Neuronal stem cell (in vitro differentiated cells): Measurements from ENCODE around the gene VRK1.

ENCODE experiments used
- DNase-seq: peaks from one replicate; pipeline ENCODE4 v3.0.0-alpha.2; 2013; ENCODE audit warnings: low spot score
- H2AFZ ChIP-seq: one replicate; pipeline ENCODE4 v1.6.1; 2013; ENCODE audit warnings: mild to moderate bottlenecking, low read length, inconsistent platforms
- H2AK5ac ChIP-seq: 2 replicates; pipeline ENCODE4 v1.6.1; 2013; ENCODE audit warnings: low read depth, mild to moderate bottlenecking, inconsistent platforms, low read length, moderate library complexity, mixed read lengths
- H2BK120ac ChIP-seq: 2 replicates; pipeline ENCODE4 v1.6.1; 2013; ENCODE audit warnings: low read depth, mild to moderate bottlenecking, inconsistent platforms, low read length, moderate library complexity, mixed read lengths
- H2BK12ac ChIP-seq: one replicate; pipeline ENCODE4 v1.6.1; 2013; ENCODE audit warnings: low read length, inconsistent platforms
- H2BK15ac ChIP-seq: 2 replicates; pipeline ENCODE4 v1.6.1; 2013; ENCODE audit warnings: mild to moderate bottlenecking, low read length, inconsistent platforms, mixed read lengths
- H2BK5ac ChIP-seq: one replicate; pipeline ENCODE4 v1.6.1; 2013; ENCODE audit warnings: inconsistent platforms, mild to moderate bottlenecking, low read length, moderate library complexity
- H3K14ac ChIP-seq: one replicate; pipeline ENCODE4 v1.6.1; 2013; ENCODE audit warnings: low read length, inconsistent platforms
- H3K18ac ChIP-seq: 2 replicates; pipeline ENCODE4 v1.6.1; 2013; ENCODE audit warnings: low read length, inconsistent platforms
- H3K23ac ChIP-seq: 2 replicates; pipeline ENCODE4 v1.6.1; 2013; ENCODE audit warnings: low read depth, mild to moderate bottlenecking, mixed read lengths, low read length, inconsistent platforms; ENCODE audit not compliant: poor library complexity
- H3K27ac ChIP-seq: replicated peaks from 3 replicates; pipeline ENCODE4 v1.5.1; 2013; ENCODE audit warnings: low read length, inconsistent platforms
- H3K27me3 ChIP-seq, 3 experiments: 2 replicates each; pipeline ENCODE4 v1.6.1; 2013; ENCODE audit warnings: low read length in 3 of 3, mild to moderate bottlenecking in 2 of 3, inconsistent platforms in 1 of 3, low read depth in 1 of 3, mixed read lengths in 1 of 3, moderate library complexity in 1 of 3; ENCODE audit not compliant: control insufficient read depth in 3 of 3, insufficient read depth in 3 of 3
- H3K36me3 ChIP-seq, 2 donors: replicated peaks in 1 of 2; 2 replicates each; pipeline ENCODE4 v1.6.1; 2013; ENCODE audit warnings: low read length in 2 of 2; ENCODE audit not compliant: control insufficient read depth in 2 of 2, insufficient read depth in 2 of 2
- H3K4ac ChIP-seq: 2 replicates; pipeline ENCODE4 v1.6.1; 2013; ENCODE audit warnings: inconsistent platforms, mild to moderate bottlenecking, low read length, moderate library complexity
- H3K4me1 ChIP-seq, 2 donors: 1 replicate in 1 of 2; 2 replicates in 1 of 2; pipeline ENCODE4 v1.6.1; 2013; ENCODE audit warnings: low read length in 2 of 2, low read depth in 1 of 2; ENCODE audit not compliant: control insufficient read depth in 2 of 2, insufficient read depth in 1 of 2
- H3K4me2 ChIP-seq: one replicate; pipeline ENCODE4 v1.6.1; 2013; ENCODE audit warnings: mild to moderate bottlenecking, low read length, inconsistent platforms; ENCODE audit not compliant: insufficient read depth, poor library complexity, severe bottlenecking
- H3K4me3 ChIP-seq, 2 donors: 2 replicates each; pipeline ENCODE4 v1.5.1; 2013; ENCODE audit warnings: low read length in 2 of 2, mild to moderate bottlenecking in 2 of 2, inconsistent platforms in 1 of 2, moderate library complexity in 1 of 2
- H3K79me1 ChIP-seq: one replicate; pipeline ENCODE4 v1.6.1; 2013; ENCODE audit warnings: low read depth, mild to moderate bottlenecking, inconsistent platforms, low read length, moderate library complexity
- H3K9ac ChIP-seq: one replicate; pipeline ENCODE4 v1.6.1; 2013; ENCODE audit warnings: mild to moderate bottlenecking, low read depth, low read length, inconsistent platforms; ENCODE audit not compliant: poor library complexity
- H3K9me3 ChIP-seq, 2 donors: replicated peaks in 1 of 2; 2 replicates each; pipeline versions ENCODE3 to v1.6.1; 2013; ENCODE audit warnings: low read length in 2 of 2, mild to moderate bottlenecking in 2 of 2, inconsistent platforms in 1 of 2, low read depth in 1 of 2, mixed read lengths in 1 of 2, moderate library complexity in 1 of 2; ENCODE audit not compliant: control insufficient read depth in 2 of 2, insufficient read depth in 1 of 2
- H4K8ac ChIP-seq: one replicate; pipeline ENCODE4 v1.6.1; 2013; ENCODE audit warnings: low read depth, mild to moderate bottlenecking, inconsistent platforms, low read length, moderate library complexity
- H4K91ac ChIP-seq: one replicate; pipeline ENCODE4 v1.6.1; 2013; ENCODE audit warnings: low read length, low read depth, mild to moderate bottlenecking, inconsistent platforms; ENCODE audit not compliant: poor library complexity
- WGBS, 2 donors: extraction: QIAGEN DNeasy Blood & Tissue Kit; methylation state at CpG; one replicate each; pipeline ENCODE4 v1.1.7; 2013; ENCODE audit warnings: missing lambda C conversion rate in 2 of 2, mixed read lengths in 1 of 2; ENCODE audit not compliant: insufficient read length in 2 of 2, insufficient replicate concordance in 1 of 2; ENCODE audit errors: extremely low coverage in 2 of 2; 5-methylcytosine and 5-hydroxymethylcytosine counted together

Gene VRK1

DNA sequence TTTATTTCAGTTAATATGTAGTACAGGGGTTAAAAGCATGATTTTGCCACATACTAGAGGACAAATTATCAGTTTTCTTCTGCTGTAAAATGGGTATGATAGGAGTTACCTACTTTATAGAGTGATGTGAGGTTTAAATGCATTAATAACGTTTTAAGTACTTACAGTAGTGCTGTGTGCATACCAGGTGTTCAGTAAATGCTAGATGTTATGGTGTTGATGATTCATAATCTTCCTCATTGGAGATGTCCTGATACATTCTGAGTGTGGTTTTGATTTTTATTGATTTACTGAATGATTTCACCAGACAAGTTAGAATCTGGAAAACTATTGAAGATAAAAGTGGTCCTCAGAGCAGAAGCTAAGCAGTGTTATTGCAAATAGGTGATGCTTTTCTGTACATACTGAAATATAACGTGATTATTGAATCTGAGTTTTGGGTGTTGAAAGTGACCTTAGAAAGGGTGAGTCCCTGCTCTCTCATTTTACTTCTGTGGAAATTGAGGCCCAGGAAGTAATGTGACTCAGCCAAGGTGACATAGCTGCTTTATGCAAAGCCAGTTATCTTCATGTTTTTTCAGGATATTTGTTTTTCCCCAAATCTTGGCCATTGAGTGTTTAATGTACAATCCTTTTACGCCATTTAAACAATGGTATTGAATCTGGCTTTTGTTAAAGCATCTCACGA, 54.7 kb downstream of the VRK1 start:
- no peak overlapping the region for H3K4me3 ChIP-seq
- no peak overlapping the region for H3K4me2 ChIP-seq
- no peak overlapping the region for H4K8ac ChIP-seq
- H3K14ac ChIP-seq, result no peak overlapping the region
- no peak overlapping the region for H3K4ac ChIP-seq
- no CpG with 5 or more reads among the region's 4 CpGs for WGBS, 2 donors
- no peaks in the 10 kb centered on the region for H3K9me3 ChIP-seq
- H3K18ac ChIP-seq, result no peak overlapping the region
- H3K4me1 ChIP-seq, result peaks cover 0 to 4% of the 10 kb centered on the region in 2 donors
- no peak for DNase-seq
- H3K9ac ChIP-seq, result no peak overlapping the region
- no peak overlapping the region for H2BK120ac ChIP-seq
- no peaks in the 10 kb centered on the region for H3K79me1 ChIP-seq
- H3K27me3 ChIP-seq, result no peaks in the 10 kb centered on the region
- H2BK15ac ChIP-seq, result no peak overlapping the region
- no peak overlapping the region for H3K27ac ChIP-seq
- no peak overlapping the region for H2BK5ac ChIP-seq
- peaks cover 9 to 94% of the 10 kb centered on the region in 2 donors for H3K36me3 ChIP-seq
- H3K23ac ChIP-seq, result no peak overlapping the region
- H4K91ac ChIP-seq, result no peak overlapping the region
- H2BK12ac ChIP-seq, result no peak overlapping the region
- H2AFZ ChIP-seq, result no peak overlapping the region
- no peak overlapping the region for H2AK5ac ChIP-seq

DNA sequence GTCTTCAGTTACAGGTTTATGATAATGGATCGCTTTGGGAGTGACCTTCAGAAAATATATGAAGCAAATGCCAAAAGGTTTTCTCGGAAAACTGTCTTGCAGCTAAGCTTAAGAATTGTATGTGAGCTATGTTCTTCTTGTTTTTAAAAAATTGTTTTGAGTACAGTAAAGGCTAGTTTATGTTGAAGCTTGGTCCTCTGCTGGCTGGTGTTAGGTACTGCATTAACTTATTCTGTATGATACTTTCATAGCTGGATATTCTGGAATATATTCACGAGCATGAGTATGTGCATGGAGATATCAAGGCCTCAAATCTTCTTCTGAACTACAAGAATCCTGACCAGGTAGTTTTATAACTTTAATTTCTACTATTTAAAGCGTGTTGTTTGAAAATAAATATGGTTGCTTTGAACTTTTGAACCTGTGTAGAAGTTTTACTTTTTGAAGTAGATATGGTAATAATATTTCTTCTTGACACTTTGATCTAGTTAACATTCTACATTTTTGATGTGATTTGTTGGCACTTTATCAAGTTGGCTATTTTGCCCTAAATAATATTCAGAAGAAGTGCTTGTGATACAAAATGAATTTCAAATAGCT, 55.7 kb downstream of the VRK1 start:
- Histone ChIP-seq H2BK15ac (no peak overlapping the region), H3K18ac (no peak overlapping the region), H3K4me3 (no peak overlapping the region), H3K27ac (no peak overlapping the region), H2BK12ac (no peak overlapping the region), H4K91ac (no peak overlapping the region), H3K36me3 (peaks cover 10 to 94% of the 10 kb centered on the region in 2 donors), H2AK5ac (no peak overlapping the region), H3K9ac (no peak overlapping the region), H3K14ac (no peak overlapping the region), H3K4me1 (peaks cover 0 to 1% of the 10 kb centered on the region in 2 donors), H3K23ac (no peak overlapping the region), H4K8ac (no peak overlapping the region), H3K9me3 (no peaks in the 10 kb centered on the region), H3K27me3 (no peaks in the 10 kb centered on the region), H3K79me1 (no peaks in the 10 kb centered on the region), H3K4me2 (no peak overlapping the region), H2BK120ac (no peak overlapping the region), H2AFZ (no peak overlapping the region), H2BK5ac (no peak overlapping the region), H3K4ac (no peak overlapping the region)
- DNase-seq, result no peak
- WGBS, 2 donors, result no CpG with 5 or more reads among the region's 4 CpGs

DNA sequence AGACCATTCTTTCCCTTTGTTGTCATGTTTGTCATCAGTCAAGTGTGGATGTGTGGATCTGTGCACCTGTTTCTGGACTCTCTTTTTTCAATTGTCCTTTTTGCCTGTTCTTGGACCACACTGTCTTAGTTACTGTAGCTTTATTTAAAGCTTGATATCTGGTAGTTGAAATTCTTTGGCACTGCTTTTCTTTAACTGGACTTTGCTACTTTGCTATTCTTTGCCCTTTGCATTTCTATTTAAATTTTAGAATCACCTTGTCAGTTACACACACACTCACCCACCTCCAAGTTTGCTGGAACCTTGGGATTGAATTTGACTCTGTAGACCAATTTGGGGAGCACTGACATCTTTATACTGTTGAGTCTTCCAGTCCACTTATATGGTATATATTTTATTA, 61.5 kb downstream of the VRK1 start:
- peaks cover 0 to 3% of the 10 kb centered on the region in 2 donors for H3K4me1 ChIP-seq
- no peak overlapping the region for H4K91ac ChIP-seq
- peaks cover 6 to 91% of the 10 kb centered on the region in 2 donors for H3K36me3 ChIP-seq

DNA sequence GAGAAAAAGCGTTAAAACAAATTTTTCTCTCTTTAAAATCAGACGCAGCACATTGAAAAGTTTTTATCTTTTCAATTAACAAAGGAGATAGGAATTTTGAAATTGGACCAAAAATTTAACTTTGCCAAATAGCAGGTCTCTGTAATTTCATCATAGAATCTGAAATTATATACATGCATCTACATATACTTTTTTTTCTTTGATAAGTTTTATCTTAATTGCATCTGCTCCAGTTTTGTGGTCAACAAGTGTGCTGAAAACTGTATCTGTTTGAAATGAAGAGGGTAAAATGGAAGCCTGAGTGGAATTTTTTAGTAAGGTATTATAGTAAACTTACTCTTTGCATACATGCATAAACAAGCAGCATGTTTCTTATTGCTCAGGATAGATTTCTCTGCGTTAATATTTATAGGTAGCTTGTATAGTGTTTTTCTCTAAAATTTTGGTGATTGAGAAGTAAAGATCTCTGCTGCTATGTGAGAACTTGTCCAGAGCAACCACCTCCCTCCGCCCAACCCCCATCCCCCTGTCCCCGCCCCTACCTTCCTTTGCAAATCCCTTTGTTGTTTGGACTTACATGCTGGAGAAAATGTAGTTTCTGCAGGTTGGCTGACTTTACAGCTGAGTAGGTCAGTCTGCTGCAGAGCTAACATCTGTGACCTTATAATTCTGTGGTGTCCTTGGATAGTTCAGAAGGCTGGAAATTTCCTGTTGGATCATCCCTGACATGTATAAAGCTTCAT, 64.6 kb downstream of the VRK1 start:
- no CpG with 5 or more reads among the region's 5 CpGs for WGBS, 2 donors
- DNase-seq, result no peak

More for the DNA sequence above, 61.5 kb downstream of the VRK1 start:
- Histone ChIP-seq H2BK12ac (no peak overlapping the region), H3K4me2 (no peak overlapping the region), H3K23ac (no peak overlapping the region), H3K27ac (no peak overlapping the region), H3K18ac (no peak overlapping the region), H2AFZ (no peak overlapping the region), H2AK5ac (no peak overlapping the region), H4K8ac (no peak overlapping the region), H2BK5ac (no peak overlapping the region), H3K79me1 (no peaks in the 10 kb centered on the region), H2BK120ac (no peak overlapping the region), H3K14ac (no peak overlapping the region), H3K9ac (no peak overlapping the region), H3K4me3 (no peak overlapping the region), H3K4ac (no peak overlapping the region), H3K27me3 (no peaks in the 10 kb centered on the region), H3K9me3 (no peaks in the 10 kb centered on the region), H2BK15ac (no peak overlapping the region)
- no peak for DNase-seq

More for the DNA sequence above, 64.6 kb downstream of the VRK1 start:
- Histone ChIP-seq H3K4me3 (no peak overlapping the region), H3K79me1 (no peaks in the 10 kb centered on the region), H3K9me3 (peaks cover 0 to 14% of the 10 kb centered on the region in 2 donors), H3K9ac (no peak overlapping the region), H2BK12ac (no peak overlapping the region), H3K27ac (peak overlapping the region; percentile 39), H3K4me2 (no peak overlapping the region), H3K18ac (no peak overlapping the region), H2AK5ac (no peak overlapping the region), H2BK120ac (no peak overlapping the region), H2BK15ac (no peak overlapping the region), H4K8ac (no peak overlapping the region), H4K91ac (no peak overlapping the region), H3K27me3 (no peaks in the 10 kb centered on the region), H3K4ac (no peak overlapping the region), H2BK5ac (no peak overlapping the region), H3K23ac (no peak overlapping the region), H2AFZ (no peak overlapping the region), H3K4me1 (peaks cover 0 to 5% of the 10 kb centered on the region in 2 donors), H3K36me3 (peaks cover 4 to 86% of the 10 kb centered on the region in 2 donors), H3K14ac (no peak overlapping the region)
